Activated CD8-positive, alpha-beta memory T cell treated with anti-CD3 and anti-CD28 coated beads, Interleukin-2, amount 50 U/mL, for 1 hour (primary cell): ENCODE measurements around the gene CIZ1.
"Not testable (repeated sequence)": the region's sequence is repeated elsewhere in the genome, so short reads cannot be mapped to it uniquely, and the experiment has no call there.

ENCODE experiments used
- DNase-seq: peaks from one replicate; pipeline ENCODE4 v3.0.0-alpha.2; 2020; ENCODE audit errors: extremely low read depth

Gene CIZ1

DNA sequence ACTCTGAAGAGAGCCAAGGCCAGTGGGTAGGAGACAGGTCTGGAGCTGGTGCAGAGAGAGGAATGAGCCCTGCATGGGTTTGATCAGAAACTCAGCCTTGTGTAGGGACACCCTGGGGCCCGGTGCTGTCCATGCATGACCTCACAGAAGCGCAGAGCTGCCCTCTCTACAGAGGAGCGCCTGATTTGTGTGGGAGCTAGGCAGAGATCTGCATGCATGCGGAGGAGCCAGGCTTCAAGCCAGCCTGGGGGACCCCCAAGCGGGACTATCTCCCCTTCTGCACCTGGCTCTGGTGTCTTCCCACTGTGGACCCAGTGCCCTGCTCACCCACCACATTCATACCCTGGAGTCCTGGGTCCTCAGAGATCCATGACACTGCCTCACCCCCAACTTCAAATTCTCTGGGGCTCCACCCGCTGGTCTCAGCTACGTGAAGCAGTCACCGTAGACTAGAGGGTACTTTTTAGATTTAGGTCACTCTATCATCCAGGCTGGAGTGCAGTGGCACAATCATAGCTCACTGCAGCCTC, 44.7 kb downstream of the CIZ1 start:
- DNase-seq = no peak

DNA sequence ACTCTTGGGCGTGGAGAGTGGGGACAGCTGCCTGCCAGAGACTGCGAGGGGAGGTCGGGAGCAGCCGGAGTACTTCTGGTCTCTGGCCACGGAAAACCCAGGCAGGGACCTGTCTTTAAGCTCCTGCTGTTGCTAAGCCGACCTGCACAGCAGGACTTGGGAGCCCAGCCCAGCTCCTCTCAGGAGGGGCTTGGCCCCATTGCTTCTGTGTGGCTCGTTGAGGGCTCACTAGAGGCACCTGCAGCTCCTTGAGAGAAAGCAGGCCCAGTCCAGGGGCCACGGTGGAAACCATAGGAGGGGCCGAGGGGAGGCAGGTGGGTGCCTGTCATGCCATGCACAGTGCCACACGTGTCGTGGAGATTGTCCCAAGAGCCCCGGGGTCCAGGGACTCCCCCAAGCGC, 45.4 kb downstream of the CIZ1 start:
- DNase-seq = no peak

DNA sequence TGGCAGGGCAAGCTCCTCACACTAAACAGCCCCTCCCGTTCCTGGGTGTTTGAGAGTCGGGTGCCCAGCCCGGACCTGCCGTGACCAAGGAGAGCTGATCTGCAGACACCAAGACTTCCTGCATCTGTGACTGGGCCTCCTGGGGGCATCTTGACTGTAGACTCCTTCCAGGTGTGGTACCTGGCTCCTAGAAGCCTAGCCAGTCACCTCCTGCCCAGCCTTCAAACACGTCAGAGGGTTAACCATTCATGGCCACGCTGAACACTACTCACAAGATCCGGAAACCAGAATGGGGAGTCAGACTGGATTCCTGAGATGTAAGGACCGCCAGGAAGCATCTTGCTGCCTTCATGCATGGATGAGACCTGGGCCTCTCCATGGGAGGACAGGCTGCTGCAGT, 45.8 kb downstream of the CIZ1 start:
- no peak for DNase-seq

DNA sequence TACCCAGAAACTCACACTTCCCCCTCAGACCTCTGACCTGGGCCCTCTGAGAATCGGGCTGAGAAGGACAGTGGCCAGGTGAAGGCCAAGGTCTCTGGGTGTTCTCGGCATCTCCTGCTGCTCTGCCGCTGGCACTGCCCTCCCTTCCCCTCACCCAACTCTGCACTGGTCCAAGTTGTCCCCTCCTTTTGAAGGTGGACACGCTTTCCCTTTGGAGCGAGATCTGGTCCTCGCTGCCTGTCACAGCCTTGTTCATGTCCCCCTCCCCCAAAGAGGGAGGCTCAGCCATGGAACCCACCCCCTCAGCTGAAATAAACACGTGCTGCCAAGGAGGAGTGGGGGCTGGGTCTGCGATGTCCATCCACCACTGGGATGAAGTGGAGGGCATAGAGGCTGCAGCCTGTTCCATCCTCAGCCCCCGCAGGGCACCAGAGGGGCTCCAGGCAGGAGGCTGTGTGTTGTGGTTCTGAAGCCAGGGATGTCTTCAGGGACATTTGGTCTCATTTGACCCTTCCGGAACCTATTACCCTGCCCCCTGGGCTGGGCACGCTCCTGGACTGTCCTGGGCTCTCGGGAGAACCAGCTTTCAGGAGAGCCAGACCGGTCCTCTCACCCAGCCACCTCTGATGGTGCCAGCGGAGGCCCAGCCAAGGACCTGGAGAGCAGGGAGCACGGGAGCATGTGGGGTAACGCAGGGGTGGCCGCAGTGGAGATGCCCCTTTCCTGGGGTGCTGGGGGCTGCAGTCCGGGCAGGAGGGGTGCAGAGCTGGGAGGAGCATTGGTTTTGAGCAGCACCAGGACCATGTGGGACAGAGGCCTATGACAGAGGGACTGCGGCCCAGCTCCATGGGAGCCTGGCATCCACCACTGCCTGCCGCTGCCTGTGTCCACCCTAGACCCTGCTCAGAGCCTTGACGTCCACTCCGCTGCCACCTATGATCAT, 46.9 kb downstream of the CIZ1 start:
- DNase-seq = no peak

DNA sequence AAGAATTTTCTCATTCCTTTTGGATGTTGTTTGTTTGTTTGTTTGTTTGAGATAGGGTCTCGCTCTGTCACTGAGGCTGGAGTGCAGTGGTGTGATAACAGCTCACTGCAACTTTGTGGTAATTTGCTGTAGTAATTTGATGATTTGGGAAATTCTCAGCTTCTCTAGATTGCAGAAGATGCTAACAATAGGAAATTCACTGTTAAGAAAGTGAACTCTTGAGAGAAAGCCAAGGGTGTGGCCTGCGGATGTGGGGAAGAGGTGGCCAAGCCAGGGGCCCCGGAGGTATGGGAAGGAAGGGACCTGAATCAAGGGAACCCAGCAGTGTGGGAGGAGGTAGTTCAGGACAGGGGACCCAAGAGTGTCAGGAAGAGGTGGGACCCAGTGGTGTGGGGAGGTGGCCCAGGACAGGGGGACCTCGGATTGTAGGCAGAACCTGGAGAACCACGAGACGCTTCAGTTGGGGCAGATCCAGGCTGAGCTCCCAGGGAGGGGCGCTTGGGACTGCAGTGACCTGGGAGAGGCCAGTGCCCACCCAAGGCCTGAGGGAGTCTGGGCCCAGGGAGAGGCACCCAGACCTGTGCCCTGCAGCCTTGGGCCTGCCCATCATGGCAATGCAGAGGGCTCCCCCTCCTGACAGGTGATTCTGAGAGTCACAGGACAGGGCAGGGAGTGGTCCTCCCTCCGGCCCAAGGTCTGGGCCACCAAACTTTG, 47.7 kb downstream of the CIZ1 start:
- DNase-seq = no peak

DNA sequence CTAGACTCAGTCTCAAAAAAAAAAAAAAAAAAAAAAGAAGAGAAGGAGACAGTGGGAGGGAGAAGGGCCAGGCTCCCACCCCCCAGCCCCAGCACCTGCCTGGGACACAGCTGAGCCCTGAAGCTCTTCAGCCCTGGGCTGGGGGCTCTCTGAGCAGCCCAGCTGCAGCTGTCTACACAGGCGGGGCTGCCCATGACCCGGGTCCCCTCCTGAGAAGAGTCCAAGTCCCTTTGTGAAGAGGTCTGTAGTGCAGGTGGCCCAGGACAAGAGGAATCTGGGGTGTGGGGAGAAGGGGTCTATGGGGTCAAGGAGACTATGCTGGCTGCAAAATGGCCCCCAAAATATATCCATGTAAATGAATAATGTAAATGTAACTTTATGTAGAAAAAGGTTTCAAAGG, 48.8 kb downstream of the CIZ1 start:
- DNase-seq = no peak

DNA sequence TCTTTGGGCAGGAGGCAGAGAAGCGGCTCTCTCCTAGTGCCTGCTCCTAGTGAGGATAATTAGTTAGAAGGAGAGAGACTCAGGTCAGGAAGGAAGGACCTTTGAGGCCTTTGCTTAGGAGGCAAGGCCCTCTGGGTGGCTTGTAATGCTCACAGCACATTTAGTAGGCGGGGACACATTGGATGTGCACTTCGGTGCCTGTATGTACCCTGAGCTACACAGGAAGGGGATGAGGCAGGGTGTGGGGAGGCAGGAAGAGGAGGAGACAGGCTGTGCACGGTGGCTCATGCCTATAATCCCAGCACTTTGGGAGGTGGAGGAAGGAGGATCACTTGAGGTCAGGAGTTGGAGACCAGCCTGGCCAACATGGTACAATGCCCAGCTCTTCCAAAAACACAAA, 49.3 kb downstream of the CIZ1 start:
- DNase-seq = no peak

DNA sequence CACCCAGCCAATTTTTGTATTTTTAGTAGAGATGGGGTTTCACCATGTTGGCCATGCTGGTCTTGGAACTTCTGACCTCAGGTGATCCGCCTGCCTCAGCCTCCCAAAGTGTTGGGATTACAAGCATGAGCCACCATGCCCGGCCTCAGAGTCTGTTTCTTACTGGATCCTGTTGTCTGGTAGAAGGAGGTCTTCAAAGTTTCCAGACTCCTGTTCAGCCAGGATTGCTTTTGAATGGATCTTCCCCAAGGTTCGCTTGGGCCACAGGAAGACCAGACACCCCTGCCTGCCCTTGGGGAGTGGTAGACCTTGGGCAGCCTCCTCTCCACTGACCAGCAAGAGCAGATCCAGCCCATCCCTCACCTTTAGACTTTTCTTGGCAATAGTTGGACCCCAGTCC, 49.8 kb downstream of the CIZ1 start:
- no peak for DNase-seq

DNA sequence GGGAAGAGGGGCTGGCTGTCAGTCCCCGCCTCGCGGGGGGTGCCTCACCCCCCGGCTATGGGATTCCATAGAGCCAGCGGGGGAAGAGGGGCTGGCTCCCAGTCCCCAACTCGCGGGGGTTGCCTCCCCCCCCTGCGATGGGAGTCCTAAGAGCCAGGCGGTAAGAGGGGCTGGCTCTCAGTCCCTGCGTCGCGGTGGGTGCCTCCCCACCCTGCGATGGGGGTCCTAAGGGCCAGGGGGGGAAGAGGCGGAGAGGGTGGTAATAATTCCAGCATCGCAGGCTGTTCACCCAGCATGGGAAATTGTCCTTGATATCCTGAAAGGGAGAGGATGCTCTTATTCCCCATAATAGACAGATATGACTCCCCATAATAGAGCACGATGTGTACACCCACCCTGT, 51.8 kb downstream of the CIZ1 start:
- no peak for DNase-seq

DNA sequence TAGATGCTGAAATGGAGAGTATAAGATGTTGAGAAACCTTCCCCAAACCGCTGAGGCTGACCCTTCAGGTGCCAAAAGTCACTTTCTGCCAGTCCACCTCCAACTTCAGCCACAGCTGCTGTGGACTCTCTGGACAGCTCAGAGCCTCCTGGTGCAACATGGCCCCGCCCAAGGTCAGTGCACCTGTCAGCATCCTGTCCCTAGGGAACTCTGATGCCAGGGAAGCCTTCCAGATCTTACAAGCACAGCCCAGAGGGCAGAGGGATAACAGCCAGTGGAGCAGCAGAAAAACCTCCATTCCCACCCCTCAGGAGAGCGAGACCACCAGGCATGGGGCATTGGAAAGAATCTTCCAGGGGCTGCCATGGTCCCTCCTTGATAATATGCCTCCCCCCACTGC, 53.4 kb downstream of the CIZ1 start:
- DNase-seq = no peak

DNA sequence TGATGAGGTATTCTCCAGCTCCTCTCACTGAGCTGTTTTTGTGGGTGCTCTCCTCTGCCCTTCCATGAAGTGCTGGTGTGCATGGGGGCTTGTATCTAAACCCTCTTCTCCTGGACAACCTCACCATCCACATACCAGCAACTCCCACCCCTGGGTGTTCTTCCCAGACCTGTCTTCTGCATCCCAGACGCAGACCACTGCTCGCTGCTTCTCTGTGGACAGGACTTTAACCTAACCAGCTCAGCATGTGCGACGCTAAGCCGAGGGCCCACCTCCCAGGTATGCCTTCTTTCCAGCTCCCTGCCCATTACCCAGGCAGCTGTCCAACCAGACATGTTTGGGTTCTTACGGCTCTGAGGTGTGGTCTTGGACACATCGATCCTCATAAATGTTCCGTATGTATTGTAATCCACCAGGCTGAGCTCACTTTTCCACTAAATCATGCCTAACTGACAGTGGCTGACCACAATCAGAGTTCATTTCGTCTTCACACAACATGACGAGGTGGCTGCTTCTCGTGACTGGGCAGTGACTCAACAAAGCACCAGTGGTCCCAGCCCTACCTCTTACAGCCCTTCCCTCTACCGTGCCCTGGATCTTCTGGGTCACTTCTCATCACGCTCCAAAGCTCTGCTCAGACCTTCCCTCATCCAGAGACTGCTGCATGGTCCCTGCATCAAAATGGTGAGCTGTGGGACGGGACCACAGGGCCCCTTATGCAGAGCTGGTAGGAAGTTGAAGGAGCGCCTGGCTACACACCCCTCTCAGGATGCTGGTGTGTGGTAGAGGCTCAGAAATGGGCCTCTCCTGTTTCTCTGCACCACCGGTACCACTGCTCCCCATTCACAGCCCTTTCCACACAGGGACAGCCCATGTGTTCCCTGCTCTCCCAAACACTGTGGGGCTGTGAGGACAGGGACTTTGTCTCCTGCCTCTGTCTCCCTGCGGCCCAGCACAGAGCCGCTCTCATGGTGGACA, 54.3 kb downstream of the CIZ1 start:
- DNase-seq = no peak

DNA sequence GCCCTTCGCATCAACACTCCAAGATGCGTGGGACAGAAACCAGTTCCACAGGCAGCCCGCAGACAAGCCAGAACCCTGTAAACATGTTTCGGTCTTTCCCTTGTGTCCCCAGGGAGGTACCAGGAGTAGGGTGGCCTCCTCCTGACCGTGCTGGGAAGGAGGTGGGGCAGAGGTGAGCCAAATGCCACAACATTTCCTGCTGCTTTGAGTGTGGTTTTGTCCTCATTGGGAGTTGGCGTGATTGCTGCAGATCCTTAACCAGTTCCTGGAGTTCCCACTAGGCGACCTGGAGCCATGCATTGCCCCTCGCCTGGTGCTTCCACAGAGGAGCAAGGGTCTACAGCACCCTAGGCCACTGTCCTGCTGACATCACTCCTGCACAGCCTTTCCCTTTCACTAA, 55.8 kb downstream of the CIZ1 start:
- DNase-seq = not testable (repeated sequence)

DNA sequence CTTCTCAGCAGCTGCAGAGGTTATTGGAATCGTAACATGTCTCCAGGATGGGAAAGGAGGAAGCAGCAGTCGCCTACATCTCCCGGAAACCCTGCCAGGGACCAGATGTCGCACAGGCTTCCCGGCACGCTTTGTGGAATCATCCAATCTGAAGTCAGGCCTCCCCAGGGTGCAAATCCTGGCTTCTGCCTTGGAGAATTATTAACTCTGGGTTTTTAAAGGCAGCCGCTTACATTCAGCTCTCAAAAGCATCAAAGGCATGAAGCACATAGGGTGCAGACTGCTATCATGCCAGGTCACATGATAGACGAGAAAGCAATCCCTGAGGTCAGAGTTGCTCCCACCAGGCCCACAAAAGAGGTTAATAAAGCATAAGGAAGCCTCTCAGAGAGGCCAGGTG, 59.2 kb downstream of the CIZ1 start:
- not testable (repeated sequence) for DNase-seq

DNA sequence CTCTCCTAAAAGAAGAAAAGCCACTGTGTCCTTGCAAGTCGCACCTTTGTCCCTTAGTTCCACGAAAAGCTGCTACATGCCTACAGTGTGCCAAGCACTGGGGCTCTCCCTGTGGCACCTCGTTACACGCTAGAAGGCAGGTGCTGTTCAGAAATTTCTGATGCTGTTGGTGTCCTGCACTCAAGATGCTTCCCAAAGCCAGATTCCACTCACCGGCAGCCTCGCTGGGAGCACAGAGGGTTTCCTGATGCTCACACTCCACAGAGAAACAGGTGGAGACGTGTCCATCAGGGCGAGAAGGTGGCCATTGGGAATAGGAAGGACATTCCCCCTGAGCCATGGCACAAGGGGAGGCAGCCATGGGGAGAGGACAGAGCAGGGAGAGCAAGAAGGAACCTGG, 60.0 kb downstream of the CIZ1 start:
- not testable (repeated sequence) for DNase-seq

DNA sequence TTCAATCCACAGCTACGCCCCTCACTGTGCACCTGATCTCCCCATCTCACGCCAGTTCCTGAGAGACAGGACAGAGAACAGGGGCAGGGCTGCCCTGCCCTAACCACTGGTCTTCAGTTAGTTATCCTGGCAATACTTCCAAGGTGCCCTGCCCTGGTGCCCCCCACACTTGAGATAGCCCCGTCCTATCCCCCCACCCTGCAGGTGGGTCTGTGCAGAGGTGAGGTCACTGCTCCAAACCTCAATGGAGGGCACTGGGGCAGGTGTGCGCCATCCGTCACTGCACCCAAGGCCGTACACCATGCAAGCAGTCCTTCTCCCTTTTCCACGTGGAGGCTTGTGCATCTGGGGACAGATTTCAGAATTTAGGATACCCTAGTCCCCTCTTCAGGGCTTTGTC, 60.7 kb downstream of the CIZ1 start:
- DNase-seq = not testable (repeated sequence)

DNA sequence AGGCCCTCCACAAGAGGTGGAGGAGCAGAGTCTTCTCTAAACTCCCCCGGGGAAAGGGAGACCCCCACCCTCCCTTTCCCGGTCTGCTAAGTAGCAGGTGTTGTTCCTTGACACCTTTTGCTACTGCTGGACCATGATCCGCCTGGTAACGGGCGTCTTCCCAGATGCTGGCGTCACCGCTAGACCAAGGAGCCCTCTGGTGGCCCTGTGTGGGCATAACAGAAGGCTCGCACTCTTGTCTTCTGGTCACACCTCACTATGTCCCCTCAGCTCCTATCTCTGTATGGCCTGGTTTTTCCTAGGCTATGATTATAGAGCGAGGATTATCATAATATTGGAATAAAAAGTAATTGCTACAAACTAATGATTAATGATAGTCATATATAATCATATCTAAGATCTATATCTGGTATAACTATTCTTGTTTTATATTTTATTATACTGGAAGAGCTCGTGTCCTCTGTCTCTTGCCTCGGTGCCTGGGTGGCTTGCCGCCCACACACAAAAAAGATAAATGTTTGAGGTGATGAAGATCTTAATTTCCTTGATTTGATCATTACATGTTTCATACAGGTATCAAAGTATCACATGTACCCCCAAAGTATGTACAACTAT, 61.3 kb downstream of the CIZ1 start:
- DNase-seq = not testable (repeated sequence)

DNA sequence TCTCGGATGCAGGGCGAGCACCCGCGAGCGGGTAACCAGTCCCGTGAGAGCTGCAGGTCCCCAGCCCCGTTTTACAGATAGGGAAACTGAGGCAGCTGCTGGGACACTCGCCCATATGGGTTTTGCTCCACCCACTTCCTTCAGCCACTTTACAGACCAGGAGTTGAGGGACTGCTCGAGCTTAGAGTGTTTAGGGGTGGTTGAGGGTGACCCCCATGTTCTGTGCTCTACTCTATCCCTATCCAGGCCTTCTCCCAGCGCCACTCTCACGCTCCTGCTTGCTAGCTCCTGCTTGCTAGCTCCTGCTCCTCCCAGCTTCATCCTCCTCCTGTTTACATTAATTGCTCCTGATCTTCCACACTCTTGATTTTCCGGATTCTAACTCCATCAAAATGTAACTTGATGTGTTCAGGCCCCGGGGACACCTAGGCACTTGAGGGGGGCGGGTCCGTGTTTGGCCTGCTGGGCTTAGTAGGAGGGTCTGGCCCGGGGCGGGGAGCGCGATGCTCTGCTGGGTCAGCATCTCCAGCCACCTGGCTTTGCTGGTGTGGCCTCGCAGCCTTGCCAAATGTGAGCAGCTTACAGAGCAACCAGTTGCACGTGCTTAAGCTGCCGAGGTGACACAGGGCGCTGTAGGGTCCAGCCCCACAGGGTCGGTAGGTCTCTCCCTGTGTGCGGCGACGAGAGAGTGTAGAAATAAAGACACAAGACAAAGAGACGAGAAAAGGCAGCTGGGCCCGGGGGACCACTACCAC, 62.4 kb downstream of the CIZ1 start:
- no peak for DNase-seq

DNA sequence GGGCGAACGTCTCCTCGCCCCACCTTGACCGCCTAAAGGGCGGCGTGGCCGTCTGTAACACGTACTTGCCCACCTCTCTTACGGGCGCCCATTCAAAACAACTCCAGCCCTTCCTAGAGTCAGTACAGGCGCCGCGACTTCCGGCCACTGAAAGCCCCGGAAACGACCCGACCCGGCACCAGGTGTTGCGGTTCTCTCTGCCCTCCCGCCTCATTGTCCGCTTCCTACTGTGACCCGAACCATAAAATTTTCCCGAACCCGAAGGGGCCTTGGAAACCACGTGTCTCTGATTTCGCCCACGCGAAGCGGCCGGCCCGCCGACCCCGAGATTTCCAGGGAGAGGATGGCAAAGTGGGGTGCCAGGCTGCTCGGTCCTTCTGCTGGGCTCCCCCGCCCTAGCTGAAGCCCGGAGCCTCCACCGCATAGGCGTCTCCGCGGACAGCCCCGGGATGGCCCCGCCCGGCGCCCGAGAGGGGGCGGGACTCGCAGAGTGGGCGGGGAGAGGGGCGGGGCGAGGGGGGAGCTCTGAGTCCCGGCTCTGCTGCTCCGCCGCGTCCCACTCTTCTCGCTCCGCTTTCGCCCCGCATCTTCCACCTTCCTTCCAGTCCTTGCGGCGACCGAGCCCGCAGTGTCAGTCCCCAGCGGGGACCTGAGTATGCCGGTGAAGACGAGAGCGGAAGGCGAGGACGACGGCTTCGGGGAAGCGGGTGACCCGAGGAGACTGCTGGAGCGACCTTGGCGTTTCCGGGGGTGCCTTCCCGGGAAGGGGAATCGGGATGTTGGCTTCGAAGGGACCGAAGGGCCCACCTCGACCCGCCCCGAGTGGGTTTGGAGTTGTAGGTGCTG, 63.2 kb downstream of the CIZ1 start:
- peak; percentile 65 for DNase-seq

DNA sequence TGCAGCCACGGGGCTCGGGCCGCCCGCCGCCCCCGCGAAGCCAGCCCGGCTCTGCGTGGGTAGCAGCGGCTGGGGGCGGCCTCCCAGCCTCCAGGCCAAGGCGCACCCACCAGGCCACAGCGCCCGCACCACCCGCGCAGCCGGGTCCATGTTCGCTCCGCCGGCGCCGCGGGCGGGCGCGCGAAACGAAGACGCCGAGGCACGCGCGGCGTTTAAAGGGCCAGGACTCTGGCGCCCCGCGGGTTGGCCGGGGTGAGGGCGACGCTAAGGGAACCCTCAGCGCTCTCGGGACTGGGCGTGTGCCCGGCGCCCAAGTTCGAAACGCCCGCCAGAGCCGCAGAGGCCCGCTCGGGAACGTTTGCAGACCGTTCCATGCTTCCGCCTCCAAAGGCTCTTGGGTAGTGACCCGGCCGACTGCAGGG, 63.8 kb downstream of the CIZ1 start, which contains the start of gene PTGES2:
PTGES2 (minus strand) TSS at position 162 of the 422 bp plus-strand sequence; CDS start at position 150, 12 bp downstream.
- peak; percentile 32 for DNase-seq
